ENCODE results near the gene L3MBTL4. TPM values are rescaled to one million over a fixed set of nuclear protein-coding genes. Genes with fewer than 3 reads are reported as not detected.
"Not testable (repeated sequence)": the region's sequence is repeated elsewhere in the genome, so short reads cannot be mapped to it uniquely, and the experiment has no call there.

The L3MBTL4 gene
- polyA plus RNA-seq, 3 donors: 4.1 to 5.7 (median 5.7) TPM

DNA sequence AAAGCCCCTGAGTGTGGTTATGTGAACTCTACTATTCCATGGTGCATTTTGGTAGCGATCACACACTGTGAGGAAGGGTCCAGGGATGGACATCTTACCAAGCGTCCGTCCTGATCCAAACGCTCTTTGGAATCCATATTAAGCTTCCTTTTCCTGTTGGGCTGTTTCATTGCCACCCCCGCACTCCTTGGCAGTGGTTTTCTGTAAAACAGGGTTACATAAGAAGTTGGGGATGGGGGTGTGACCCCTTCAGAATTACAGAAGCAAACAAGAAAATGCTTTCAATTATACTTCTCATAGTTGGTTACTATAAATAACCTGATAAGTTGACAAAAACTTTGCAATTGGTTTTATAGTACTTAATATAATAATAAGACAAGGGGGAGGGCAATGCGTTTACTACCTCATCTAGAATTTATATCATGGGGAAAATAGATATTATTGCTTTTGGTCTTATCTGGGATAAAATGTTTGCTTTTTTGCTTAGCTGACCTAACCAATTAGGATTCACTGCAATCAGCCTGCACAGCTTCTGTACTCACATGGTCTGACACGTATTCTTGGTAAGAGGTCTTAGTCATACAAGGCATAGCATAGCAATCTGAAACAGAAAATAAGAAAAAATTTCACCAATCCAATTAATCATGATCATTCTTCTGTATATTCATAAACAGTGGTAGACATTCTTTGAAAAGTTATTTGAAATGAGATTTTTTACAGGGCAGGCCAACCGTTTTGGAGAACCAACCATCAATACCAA, 103.1 kb downstream of the L3MBTL4 start:
- DNase-seq: no peak

DNA sequence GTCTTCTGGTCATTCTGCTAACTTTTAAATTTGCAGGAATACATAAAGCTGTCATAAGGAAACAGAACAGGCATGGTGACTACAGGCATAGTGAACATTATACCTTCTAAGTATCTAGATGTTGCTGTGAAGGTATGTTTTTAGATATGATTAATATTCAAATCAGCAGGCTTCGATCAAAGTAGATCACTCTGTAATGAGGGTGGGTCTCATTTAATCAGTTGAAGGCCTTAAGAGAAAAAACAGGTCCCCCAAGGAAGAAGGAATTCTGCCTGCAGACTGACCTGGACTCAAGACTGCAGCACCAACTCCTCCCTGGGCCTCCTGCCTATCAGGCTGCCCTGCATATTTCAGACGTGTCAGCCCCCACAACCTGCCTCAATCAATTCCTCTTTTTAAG, 104.0 kb downstream of the L3MBTL4 start:
- no peak for DNase-seq

DNA sequence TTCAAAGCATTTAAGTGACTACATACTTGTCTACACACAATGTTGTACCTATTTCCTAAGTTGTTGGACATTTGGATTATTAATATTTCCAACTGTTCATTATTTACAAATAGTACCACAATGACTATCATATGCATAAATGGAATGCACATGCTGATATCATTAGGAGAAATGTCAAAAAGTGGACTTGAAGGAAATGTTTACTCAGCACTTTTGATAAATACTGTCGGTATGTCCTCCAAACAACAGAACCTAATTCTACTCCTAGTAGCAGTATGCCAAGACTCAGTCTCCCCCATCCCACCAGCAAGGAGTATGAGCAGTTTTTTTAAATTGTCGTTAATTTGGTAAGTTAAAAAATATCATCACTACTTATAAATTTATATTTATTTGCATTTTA, 116.8 kb downstream of the L3MBTL4 start:
- DNase-seq: no peak

DNA sequence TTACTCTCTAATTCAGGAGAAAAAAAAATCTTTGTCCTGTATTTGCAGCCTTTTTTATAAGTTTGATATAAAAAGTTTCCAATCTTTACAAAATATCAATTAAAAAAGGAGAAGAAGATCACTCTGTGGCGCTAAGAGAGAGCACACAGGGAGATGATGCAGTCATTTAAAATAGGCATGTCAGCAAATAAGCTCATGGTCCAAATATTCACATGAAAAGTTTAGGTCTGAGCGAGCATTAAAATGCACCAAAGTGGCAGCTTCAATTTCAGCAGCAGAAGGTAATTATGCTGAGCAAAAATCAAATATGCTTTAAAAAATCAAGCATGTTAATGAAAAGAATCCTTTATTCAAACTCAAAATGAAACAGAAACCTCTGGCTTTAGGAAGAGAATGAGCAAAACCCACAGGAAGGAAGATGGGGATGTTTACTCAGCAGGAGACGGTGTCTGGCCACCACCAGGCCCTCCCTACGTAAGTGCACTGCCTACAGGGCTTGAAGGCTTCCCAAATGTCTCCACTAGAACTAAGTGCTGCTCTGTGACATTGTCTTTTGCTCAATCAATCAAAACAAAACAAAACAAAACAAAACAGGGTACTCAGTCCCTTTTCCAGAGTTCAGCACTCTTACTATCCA, 120.4 kb downstream of the L3MBTL4 start:
- no peak for DNase-seq

DNA sequence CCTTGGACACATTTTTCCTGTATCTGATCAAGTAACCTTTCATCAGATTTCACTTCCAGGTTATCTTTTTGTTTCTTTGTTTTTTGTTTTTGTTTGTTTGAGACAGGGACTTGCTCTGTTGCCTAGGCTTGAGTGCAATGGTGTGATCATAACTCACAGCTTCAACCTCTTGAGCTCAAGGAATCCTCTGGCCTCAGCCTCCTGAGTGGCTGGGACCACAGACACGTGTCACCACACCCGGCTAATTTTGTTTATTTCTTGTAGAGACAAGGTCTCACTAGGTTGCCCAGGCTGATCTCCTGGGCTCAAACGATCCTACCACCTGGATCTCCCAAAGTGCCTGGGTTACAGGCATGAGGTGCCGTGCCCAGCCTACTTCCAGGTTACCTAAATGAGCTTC, 124.9 kb downstream of the L3MBTL4 start:
- DNase-seq: no peak

DNA sequence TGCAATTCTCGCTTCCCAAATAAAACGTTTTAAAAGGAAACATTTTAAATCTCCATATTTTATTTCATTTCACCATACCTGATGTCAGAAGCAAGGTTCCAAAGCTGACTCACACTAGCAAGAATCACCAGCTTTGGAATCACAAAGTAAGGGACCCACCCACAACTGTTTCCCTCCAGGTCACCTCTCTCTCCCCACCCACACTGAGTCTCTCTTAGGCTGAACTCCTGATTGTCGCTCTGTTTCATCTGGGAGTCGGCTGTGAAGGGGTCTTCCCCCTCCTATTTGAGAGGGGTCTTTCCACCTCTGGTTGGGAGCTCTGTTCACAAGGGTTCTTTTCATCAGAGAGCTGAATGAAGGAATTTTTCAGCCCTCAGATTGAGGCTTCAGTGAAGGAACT, 128.1 kb downstream of the L3MBTL4 start:
- DNase-seq: no peak

DNA sequence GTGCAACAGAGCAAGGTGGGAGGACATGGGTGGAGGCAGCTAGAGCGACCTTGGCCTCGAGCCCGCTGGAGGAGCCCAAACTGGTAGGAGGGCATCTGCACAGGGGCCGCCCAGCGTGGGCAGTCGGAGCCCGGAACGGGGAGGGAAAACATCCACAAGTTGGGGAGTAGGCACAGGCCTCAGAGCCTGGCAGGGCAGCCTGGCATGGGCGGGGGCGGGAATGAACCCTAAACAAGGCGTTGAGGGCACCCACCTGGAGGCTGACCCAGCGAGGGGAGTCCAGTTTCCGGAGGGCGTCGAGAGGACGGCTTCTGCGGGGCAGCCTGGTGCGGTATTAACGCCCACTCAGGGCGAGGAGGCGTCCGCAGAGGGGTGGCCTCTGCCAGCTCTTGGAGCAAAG, 129.9 kb downstream of the L3MBTL4 start:
- no peak for DNase-seq

DNA sequence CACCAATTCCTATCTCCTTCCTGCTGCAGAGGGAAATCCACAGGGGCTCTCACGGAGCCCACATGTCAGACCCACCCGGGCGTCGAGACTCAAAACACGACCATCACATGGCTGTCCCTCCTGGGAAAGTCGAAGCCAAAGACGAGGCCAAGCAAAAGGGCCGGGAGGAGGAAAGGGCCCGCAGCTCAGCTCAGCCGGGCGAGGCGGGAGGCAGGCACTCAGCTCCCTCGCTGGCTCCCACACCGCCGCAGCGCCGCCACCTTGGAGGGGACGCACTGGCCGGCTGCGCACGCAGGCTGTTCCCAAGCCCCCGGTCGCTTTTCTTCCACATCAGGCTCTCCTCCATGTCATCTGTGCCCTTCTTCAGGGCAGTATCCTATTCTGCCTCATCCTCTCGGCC, 130.4 kb downstream of the L3MBTL4 start:
- no peak for DNase-seq

DNA sequence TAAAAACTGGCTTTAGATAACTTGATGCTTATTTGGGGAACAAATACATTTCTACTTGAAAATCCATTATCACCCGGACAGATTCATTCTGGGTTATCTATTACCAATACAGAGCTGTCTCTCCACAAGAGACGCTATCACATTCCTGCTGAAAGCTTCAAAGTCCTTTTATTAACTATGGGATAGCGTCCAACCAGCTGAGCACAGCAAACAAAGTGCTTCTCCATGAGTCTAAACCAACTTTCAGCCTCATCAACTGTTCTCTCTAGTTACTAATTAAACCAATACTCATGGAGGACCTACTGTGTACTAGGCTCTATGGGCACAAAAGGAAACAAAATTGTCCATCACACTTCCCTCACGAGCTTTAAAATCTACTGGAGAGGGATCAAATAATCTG, 132.8 kb downstream of the L3MBTL4 start:
- DNase-seq: no peak

DNA sequence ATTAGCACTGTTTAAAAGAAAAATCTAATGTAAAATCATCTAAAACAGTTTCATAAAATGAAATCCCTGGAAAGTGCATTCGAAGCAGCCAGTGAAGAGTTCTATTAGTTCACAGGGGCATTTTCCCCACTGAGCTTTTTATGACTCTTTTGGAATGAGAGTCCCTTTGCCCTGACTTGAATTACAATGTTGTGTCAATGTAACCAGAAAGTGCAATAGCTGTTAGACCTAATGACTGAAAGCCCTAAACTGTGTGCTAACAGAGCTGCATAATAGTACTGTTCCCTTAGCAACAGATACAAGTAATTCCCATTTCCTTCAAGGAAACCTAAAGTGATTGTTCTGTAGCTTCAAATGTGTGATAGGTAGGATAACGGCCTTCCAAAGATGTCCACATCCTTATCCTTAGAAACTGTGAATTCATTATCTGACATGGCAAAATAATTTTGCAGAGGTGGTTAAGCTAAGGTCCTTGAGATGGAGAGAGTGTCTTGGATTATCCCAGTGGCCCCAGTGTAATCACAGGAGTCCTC, 134.4 kb downstream of the L3MBTL4 start:
- no peak for DNase-seq

DNA sequence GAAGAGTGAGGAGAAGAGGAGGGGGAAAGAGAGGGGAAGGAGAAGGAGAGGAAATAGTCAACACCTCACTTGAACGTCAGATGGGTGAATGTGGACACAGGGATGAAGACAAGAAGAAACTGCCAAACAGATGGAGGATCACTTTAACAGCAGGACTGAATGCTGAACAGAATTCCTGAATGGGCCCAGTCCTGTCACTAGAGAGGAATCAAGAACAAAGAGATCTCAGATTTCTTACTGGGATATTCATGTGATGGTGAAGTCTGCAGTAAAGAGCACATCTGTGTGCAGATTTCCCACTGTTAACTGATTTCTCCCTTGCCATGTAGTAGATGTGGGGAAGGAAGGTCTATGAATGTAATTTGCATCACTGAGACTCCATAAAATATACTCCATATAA, 135.4 kb downstream of the L3MBTL4 start:
- DNase-seq: no peak

DNA sequence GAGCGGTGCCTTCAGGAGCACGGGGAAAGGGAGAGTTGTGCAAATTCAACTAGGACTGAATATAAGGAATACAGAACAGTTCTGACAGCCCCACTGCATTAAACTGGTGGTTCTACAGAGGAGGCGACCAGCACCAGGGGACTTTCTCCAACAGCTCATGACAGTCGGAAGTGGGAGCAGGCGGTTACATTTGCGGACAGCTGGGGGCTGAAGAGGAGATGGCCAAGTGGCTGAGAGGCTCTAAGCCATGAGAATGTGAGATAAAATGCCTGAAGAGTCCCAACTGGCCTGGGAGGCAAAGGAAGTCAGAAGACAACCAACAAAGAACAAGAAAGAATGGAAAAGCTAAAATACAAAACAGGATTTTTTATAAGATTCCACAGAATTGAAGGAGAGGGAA, 141.3 kb downstream of the L3MBTL4 start:
- DNase-seq: no peak

DNA sequence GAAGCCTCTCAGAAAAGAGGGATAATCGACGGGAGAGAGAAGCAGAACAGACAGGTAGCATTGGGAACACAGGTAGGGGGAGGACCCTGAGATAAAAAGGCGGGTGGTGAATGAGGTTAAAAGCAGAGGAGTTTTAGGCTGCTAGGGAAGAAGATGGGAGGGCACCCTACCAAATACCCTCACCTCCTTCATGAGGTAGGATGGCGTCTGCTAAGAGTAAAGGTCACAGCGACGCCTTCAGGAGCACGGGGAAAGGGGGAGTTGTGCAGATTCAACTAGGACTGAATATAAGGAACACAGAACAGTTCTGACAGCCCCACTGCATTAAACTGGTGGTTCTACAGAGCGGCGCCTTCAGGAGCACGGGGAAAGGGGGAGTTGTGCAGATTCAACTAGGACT, 142.6 kb downstream of the L3MBTL4 start:
- DNase-seq: not testable (repeated sequence)

DNA sequence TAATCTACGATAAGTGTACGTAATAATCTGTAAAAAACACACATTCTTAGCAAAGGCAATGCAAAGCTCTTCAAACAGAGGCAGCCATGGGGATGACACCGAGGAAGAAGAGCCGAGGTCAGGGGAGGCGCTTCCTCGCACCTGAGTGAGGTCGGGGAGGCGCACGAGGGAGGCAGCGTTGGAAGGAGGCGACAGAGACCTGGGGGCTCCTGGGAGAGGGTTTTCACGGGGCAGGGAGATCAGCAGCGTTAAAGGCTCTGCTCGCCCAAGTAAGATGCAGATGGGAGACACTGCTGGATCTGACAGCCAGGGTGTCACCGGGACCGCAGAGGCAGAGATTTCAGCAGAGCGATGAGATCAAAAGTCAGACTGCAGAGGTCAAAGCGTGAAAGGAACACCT, 143.1 kb downstream of the L3MBTL4 start:
- no peak for DNase-seq

DNA sequence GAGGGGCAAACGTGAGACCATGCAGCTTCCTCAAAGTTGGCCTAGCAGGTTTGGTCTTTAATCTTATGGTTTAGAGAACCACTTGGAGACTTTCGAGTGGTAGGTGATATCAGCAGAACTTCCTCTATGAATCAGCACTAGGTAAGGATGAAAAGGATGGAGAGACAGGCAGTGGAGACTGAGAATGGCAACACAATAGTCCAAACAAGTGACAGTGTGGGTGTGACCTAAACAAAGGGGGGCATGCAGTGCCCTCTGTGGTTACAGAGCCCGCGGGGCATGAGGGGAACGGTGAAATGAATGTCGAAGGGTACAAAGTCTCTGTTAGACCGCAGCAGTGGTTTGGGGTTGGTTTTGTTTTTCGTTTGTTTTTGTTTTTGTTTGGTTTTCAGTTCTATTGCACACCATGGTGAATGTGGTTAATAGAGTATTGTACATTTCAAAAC, 143.9 kb downstream of the L3MBTL4 start:
- no peak for DNase-seq

DNA sequence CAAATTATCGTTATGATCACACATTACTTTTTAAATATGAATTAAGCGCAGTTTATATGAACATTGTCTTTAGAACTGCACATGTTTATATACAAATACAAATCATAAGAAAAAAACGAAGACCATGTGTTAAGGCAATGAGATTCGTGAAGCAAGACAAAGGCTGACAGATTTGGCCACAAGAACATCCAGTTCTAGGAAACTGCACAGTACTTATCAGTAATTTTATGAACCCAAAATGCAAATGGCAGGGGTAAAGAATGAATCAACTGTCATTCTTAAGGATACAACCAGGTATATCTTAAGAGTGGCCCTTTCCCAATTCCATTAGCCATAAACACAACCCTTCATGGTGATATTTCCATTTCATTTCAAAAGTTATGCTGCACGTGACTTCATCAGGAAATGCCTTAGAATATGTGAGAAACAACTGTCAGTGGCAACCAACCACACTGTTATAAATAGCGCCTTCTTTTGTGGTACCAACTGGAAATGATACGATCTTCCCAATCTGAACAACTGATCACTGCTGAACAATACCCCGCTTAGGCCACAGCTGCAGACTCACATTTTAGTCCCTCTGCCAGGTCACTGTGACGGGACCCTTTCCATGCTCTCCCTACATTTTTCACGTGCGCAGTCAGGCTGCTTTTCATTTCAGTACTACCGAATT, 144.9 kb downstream of the L3MBTL4 start:
- DNase-seq: no peak

DNA sequence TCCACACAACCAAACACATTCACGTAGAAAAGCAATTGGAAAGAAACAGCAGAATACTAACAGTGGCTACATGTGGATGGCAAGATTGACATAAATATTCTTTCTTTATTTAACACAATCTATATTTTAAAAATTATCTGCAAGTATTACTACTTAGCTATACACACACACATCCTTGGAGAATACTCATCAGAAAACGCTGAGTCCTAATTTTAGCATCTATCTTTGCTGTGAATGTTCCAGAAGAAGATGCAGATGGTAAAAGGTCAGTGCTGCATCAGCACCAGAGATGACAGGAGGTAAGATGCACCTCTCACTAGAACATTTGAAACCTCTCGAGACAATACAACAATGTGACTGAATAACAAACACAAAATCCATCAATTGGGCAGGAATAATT, 148.5 kb downstream of the L3MBTL4 start:
- no peak for DNase-seq

DNA sequence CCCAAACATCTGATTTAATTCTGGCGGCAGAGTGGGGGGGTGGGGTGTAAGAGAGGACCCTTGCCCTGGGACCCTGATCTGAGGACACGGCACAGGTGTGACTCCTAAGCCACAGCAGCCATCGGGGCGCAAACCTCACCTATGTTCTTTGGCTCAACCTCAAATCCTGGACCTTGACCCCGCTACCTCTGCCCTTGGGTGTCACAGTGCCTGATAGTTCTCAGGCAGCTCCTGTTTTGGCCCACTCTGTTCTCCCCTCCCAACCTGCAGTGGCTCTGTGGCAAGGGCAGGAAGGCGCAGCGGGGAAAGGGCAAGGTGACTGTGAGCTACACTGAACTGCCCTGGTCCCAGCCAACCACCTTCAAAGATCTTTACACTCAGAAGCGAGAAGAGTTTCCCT, 152.8 kb downstream of the L3MBTL4 start:
- DNase-seq: no peak

DNA sequence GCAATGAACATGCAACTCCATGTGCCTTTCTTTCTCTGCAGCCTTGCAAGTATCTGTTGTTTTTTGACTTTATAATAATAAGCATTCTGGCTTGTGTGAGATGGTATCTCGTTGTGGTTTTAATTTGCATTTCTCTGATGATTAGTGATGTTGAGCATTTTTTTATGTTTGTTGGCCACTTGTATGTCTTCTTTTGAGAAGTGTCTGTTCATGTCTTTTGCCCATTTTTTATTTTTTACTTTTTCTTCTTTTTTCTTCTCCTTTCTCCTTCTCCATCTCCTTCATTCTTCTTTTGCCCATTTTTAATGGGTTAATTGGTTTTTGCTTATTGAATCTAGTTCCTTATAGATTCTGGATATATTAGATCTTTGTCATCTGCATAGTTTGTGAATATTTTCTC, 155.4 kb downstream of the L3MBTL4 start:
- not testable (repeated sequence) for DNase-seq

DNA sequence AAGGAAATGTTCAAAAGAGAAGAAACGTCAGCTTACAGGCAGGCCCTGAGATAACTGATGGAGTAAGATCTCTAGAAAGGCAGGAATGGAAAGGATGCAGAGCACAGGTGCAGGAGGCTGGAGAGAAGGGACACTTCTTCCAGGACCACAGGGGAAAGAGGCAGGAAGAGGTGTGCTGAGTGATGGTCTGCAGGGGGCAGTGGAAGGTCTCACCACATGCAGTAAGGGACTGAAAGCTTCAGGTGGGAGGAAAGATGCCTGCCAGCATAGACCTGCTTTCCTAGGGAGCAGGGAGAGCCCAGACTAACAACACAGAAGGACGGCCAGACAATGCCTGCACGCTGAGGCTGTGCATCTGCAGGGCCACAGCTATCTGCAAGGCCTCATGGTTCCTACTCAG, 156.8 kb downstream of the L3MBTL4 start:
- no peak for DNase-seq

DNA sequence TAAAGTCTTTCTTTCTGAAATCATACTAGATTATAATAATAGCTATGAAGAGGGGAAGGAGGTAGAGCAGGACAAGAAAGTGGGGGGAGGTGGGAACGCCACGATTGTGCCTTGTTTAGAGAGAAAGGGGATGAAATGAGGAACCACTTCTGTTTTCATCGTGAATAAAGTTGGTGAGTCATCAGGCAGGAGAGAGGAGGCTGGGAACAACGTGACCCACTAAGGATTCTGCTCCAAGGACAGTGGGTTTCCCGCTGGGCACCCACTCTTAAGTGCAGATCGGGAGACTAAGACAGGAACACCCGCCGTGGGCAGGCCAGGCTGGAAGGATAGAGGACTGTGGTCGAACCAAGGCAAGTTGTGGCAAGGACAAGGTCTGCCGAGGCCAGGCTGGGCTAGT, 158.2 kb downstream of the L3MBTL4 start:
- DNase-seq: no peak

DNA sequence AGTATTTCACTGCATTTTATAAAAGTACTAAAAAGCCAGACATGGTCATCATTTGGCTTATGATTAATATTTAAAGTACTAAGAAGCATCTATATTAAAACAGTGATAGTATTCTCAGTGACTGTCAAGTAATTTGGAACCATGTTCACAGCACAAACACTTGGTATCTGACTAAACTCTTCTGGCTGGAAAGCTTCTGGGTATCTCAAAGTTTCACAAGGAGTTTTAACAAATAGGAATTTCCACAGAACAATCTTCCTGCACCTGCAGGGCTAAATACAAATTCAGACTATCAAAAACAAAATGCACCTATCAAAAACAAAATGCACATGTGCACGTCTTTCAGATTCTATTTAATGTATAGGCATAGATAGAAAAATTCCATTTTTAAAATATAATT, 158.8 kb downstream of the L3MBTL4 start:
- no peak for DNase-seq

DNA sequence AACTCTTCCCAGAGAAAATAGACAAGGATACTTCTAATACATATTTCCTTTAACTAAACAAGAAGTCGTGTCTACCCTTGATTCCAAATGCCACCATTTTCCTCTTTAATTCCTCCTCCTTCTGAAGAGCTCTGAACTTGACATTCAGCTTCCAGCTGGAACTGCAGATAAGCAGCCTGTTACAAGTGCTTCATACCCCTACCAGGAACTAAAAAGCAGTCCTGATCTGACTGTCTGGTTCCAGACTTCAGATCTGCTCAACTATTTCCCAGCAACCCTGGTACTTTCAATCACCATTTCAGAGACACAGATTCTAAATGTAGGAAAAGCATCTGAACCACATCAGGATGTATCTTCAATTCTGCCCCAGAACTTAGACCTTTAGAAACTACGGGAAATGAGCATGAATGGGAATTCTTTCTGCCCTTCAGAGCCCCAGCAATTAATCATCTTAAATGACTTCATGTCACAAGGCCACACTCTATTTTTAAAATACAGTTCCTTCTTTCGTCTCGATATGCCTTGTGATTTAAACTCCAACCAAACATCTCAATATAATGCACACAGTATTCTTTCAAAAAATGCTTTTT, 159.5 kb downstream of the L3MBTL4 start:
- DNase-seq: no peak
